Small intestine (tissue), 7 donors: ENCODE data around the gene AAMDC. TPM values are rescaled to one million over a fixed set of nuclear protein-coding genes. Genes with fewer than 3 reads are reported as not detected.

ENCODE experiments used
- DNase-seq, 2 donors: peaks; one replicate each; pipeline versions ENCODE4 v3.0.0 to v3.0.0-alpha.2; 2013
- FAIRE-seq: peaks from 2 replicates; lab custom pipeline; 2012; peaks lifted over from hg19 to GRCh38; lab: Jason Lieb, UNC
- H3K27ac ChIP-seq, 3 donors: one replicate each; pipeline ENCODE4 v1.5.1; 2013; ENCODE audit warnings: low read length in 2 of 3, mild to moderate bottlenecking in 2 of 3, control low read depth in 1 of 3, inconsistent platforms in 1 of 3, low read depth in 1 of 3, moderate library complexity in 1 of 3
- H3K27me3 ChIP-seq, 3 donors: one replicate each; pipeline ENCODE4 v1.6.1; 2013; ENCODE audit warnings: low read length in 3 of 3, inconsistent platforms in 1 of 3; ENCODE audit not compliant: control insufficient read depth in 3 of 3, insufficient read depth in 3 of 3
- H3K36me3 ChIP-seq, 3 donors: one replicate each; pipeline ENCODE4 v1.6.1; 2013; ENCODE audit warnings: low read length in 3 of 3, inconsistent platforms in 1 of 3, low read depth in 1 of 3, mild to moderate bottlenecking in 1 of 3, moderate library complexity in 1 of 3; ENCODE audit not compliant: control insufficient read depth in 3 of 3, insufficient read depth in 2 of 3
- H3K4me1 ChIP-seq, 3 donors: one replicate each; pipeline ENCODE4 v1.6.1; 2013; ENCODE audit warnings: low read length in 2 of 3, inconsistent platforms in 1 of 3, low read depth in 1 of 3, mild to moderate bottlenecking in 1 of 3, moderate library complexity in 1 of 3; ENCODE audit not compliant: control insufficient read depth in 3 of 3, insufficient read depth in 2 of 3
- H3K4me3 ChIP-seq, 3 donors: one replicate each; pipeline ENCODE4 v1.5.1; 2013; ENCODE audit warnings: low read length in 3 of 3, control low read depth in 1 of 3, inconsistent platforms in 1 of 3, low read depth in 1 of 3, mild to moderate bottlenecking in 1 of 3, moderate library complexity in 1 of 3
- H3K9me3 ChIP-seq, 2 donors: one replicate each; pipeline ENCODE4 v1.6.1; 2013; ENCODE audit warnings: low read depth in 1 of 2, low read length in 1 of 2; ENCODE audit not compliant: control insufficient read depth in 2 of 2, insufficient read depth in 1 of 2
- WGBS, 3 donors: extraction: QIAGEN DNeasy Blood & Tissue Kit; methylation state at CpG; one replicate each; pipeline ENCODE4 v1.1.7; 2013; 5-methylcytosine and 5-hydroxymethylcytosine counted together
- polyA plus RNA-seq, 4 donors: library from polyadenylated mRNA; stranded (reverse) in 3 of 4; unstranded in 1 of 4; fragments of 200-250 nt in 3 of 4; fragments of 120-200 nt in 1 of 4; gene quantifications; one replicate each; pipeline versions ENCODE4 v1.2.1 to v1.2.3, GENCODE V29; 2013
- donor health status: healthy with polysubstance abuse.
- donor health status: control.
- donor health status: control.
- donor health status: Bipolar disorder and iron deficiency.
- donor health status: healthy.

AAMDC gene
- polyA plus RNA-seq, 4 donors: 29.5 to 106 (median 63.8) TPM

DNA sequence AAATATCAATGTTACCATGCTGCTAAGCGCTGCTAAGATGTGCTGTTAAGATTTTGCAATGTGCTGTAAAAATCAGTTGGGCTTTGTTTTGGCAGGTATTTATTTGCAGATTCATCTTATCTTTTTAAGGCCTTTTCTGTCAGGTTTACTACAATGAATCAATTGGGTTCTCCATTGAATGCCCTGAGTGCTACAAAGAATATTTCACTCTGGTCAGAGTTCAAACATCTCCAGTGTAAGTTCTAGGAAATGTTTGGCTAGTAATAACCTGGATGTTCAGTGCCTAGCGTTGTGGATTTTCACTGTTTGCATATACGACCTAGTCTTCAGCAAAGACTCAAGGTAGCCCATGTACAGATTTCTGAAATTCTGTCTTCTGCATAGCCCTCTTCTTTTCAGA, 36.4 kb upstream of the AAMDC start:
- Histone ChIP-seq H3K36me3 (peaks cover 0 to 11% (median 0%) of the 10 kb centered on the region in 3 donors), H3K4me3 (no peak overlapping the region), H3K27me3 (no peaks in the 10 kb centered on the region), H3K4me1 (no peaks in the 10 kb centered on the region), H3K27ac (no peak overlapping the region), H3K9me3 (peaks cover 0 to 2% of the 10 kb centered on the region in 2 donors)
- no peak for DNase-seq
- WGBS, 3 donors: 70 to 84% (median 80%) methylated on average over 3 of the region's 3 CpGs
- no peak for FAIRE-seq

DNA sequence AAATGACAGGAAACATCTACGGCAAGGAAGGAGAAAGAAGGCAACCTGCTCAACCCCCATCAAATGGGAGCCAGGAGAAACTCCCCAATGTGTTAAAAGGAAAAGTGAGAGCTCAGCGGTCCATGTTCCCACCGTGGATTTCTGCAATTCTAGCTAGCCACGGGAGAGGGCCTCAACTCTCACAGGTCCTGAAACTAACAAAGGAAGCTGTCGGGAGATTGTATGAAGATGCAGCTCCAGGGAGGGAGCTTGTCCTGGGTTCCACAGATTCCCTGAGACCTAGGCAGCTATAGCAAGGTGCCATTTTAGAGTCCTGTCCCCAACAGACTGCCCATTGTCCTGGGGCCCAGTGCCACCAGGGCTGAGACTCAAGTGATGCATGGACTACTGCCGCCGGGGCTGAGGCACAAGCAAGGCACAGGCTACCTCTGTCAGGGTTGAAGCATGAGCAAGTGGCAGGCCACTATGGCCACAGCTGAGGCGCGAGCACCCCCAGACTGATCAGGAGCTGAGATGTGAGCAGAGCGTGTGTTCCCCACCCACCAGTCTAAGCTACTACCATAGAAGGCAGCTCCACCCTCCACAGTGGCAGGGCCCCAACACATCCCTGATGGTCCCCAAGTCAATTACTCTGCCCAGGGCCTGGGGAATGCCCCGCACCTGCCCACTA, 31.7 kb upstream of the AAMDC start:
- no peak for FAIRE-seq
- Histone ChIP-seq H3K27ac (no peak overlapping the region), H3K9me3 (peaks cover 0 to 31% of the 10 kb centered on the region in 2 donors), H3K27me3 (no peaks in the 10 kb centered on the region), H3K36me3 (peaks cover 0 to 24% (median 0%) of the 10 kb centered on the region in 3 donors), H3K4me3 (no peak overlapping the region), H3K4me1 (peaks cover 0 to 4% (median 0%) of the 10 kb centered on the region in 3 donors)
- no peak for DNase-seq
- WGBS, 3 donors: 87 to 93% (median 90%) methylated on average over 11 of the region's 11 CpGs

DNA sequence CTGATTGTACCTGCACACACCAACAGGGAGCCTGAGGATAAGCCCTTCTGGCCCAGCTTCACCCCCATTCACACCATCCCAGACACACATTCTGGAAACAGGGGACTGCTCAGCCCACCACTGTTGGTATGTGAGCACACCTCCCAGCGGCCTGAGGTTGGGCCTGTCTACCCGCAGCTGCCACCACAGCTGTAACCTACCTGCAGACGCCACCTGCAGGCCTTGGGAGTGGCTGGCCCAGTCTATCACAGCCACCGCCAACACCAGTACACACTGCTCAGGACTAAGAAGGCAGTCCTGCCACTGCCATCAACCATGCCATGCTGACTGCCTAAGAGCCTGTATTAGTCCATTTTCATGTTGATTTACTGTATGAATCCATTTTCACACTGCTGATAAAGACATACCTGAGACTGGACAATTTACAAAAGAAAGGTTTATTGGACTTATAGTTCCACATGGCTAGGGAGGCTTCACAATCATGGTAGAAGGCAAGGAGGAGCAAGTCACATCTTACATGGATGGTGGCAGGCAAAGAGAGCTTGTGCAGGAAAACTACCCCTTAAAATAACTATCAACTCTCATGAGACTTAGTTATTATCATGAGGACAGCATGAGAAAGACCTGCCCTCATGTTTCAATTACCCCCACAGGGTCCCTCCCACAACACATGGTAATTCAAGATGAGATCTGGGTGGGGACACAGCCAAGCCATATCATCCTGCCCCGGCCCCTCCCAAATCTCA, 31.0 kb upstream of the AAMDC start:
- DNase-seq (no peak), FAIRE-seq (no peak)
- Histone ChIP-seq H3K27me3 (no peaks in the 10 kb centered on the region), H3K4me3 (no peak overlapping the region), H3K9me3 (peaks cover 0 to 31% of the 10 kb centered on the region in 2 donors), H3K4me1 (peaks cover 0 to 4% (median 0%) of the 10 kb centered on the region in 3 donors), H3K36me3 (peaks cover 0 to 24% (median 0%) of the 10 kb centered on the region in 3 donors), H3K27ac (no peak overlapping the region)
- WGBS, 3 donors: 94 to 98% (median 97%) methylated on average over 5 of the region's 5 CpGs

DNA sequence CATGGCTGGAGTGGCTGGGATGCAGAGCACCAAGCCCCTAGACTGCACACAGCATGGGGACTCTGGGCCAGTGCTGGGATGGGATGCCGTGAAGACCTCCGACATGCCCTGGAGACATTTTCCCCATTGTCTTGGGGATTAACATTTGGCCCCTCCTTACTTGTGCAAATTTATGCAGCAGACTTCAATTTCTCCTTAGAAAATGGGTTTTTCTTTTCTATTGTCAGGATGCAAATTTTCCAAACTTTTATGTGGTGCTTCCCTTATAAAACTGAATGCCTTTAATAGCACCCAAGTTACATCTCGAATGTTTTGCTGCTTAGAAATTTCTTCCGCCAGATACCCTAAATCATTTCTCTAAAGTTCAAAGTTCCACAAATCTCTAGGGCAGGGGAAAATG, 29.6 kb upstream of the AAMDC start:
- DNase-seq (no peak), FAIRE-seq (no peak)
- Histone ChIP-seq H3K36me3 (peaks cover 0 to 22% (median 0%) of the 10 kb centered on the region in 3 donors), H3K4me3 (no peak overlapping the region), H3K27ac (no peak overlapping the region), H3K9me3 (peaks cover 0 to 31% of the 10 kb centered on the region in 2 donors), H3K4me1 (peaks cover 0 to 4% (median 0%) of the 10 kb centered on the region in 3 donors), H3K27me3 (no peaks in the 10 kb centered on the region)
- WGBS, 3 donors: 96 to 99% (median 98%) methylated on average over 4 of the region's 4 CpGs

DNA sequence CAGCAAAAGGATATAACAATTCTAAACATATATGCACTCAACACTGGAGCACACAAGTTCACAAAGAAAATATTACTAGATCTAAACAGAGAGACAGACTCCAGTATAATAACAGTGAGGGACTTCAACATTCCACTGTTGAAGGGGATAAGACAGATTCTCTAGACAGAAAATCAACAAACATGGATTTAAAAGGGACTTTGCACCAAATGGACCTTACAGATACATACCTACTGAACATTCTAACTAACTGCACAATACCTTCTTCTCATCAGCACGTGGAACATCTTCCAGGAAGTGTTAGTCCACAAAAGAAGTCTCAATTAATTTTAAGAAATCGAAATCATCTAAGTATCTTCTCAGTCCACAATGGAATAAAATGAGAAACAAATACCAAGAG, 27.0 kb upstream of the AAMDC start:
- DNase-seq (no peak), FAIRE-seq (no peak)
- Histone ChIP-seq H3K4me3 (no peak overlapping the region), H3K36me3 (peaks cover 0 to 26% (median 0%) of the 10 kb centered on the region in 3 donors), H3K27me3 (no peaks in the 10 kb centered on the region), H3K4me1 (peaks cover 0 to 4% (median 0%) of the 10 kb centered on the region in 3 donors), H3K9me3 (peaks cover 0 to 35% of the 10 kb centered on the region in 2 donors), H3K27ac (no peak overlapping the region)
- WGBS, 3 donors: 93 to 95% (median 94%) methylated on average over 2 of the region's 2 CpGs

DNA sequence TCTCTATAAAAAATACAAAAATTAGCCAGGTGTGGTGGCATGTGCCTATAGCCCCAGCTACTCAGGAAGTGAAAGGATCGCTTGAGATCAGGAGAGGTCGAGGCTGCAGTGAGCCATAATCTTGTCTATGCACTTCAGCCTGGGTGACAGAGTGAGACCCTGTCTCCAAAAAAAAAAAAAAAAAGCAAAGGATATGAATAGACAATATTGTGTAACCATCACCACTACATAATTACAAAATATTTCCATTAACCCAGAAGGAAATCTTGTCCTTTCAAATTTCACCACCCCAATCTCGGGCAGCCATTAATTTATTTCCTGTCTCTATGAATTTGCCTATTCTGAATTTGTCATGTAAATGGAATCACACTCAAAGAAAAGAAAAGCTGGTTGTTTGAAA, 21.6 kb upstream of the AAMDC start:
- 70 to 87% (median 84%) methylated on average over 3 of the region's 3 CpGs for WGBS, 3 donors
- H3K4me1 ChIP-seq: peaks cover 0 to 4% (median 2%) of the 10 kb centered on the region in 3 donors
- no peak overlapping the region for H3K27ac ChIP-seq
- DNase-seq (no peak), FAIRE-seq (no peak)
- H3K27me3 ChIP-seq: no peaks in the 10 kb centered on the region
- peaks cover 0 to 17% (median 0%) of the 10 kb centered on the region in 3 donors for H3K36me3 ChIP-seq
- H3K4me3 ChIP-seq: no peak overlapping the region
- H3K9me3 ChIP-seq: peaks cover 0 to 4% of the 10 kb centered on the region in 2 donors

DNA sequence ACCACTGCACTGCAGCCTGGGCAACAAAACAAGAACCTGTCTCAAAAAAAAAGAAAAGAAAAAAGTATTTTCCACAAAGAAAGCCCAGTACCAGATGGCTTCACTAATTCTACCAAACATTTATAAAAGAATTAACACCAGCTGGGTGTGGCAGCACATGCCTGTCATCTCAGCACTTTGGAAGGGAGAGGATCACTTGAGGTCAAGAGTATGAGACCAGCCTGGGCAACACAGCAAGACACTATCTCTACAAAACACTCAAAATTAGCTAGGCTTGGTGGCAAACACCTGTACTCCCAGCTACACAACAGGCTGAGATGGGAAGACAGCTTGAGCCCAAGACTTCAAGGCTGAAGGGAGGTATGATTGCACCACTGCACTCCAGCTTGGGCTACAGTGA, 20.5 kb upstream of the AAMDC start:
- DNase-seq (no peak), FAIRE-seq (no peak)
- no peak overlapping the region for H3K4me3 ChIP-seq
- no peaks in the 10 kb centered on the region for H3K27me3 ChIP-seq
- peaks cover 0 to 4% (median 2%) of the 10 kb centered on the region in 3 donors for H3K4me1 ChIP-seq
- no peak overlapping the region for H3K27ac ChIP-seq
- peaks cover 0 to 20% (median 0%) of the 10 kb centered on the region in 3 donors for H3K36me3 ChIP-seq
- peaks cover 0 to 4% of the 10 kb centered on the region in 2 donors for H3K9me3 ChIP-seq

DNA sequence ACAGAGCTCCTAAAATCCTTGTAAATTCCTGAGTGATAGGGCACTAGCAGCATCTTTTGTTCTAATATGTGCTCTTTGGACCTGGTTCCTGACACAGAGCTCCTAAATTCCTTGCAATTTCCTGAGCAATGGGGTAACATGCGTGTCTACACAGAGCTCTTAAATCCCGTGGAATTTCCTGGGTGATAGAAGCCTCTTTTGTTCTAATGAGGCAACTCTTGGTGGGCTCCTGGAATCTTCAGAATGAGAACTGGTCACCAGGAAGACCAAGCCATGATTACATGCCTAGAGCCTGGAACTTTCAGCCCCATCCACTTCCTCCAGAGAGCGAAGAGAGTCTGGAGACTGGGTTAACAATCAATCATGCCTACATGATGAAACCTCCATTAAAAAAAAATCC, 19.5 kb upstream of the AAMDC start:
- peaks cover 0 to 4% of the 10 kb centered on the region in 2 donors for H3K9me3 ChIP-seq
- H3K36me3 ChIP-seq: peaks cover 0 to 20% (median 0%) of the 10 kb centered on the region in 3 donors
- WGBS, 3 donors: 60 to 73% (median 72%) methylated on average over 3 of the region's 3 CpGs
- H3K4me3 ChIP-seq: no peak overlapping the region
- H3K27ac ChIP-seq: no peak overlapping the region
- FAIRE-seq (no peak), DNase-seq (no peak)
- H3K4me1 ChIP-seq: peaks cover 0 to 4% (median 2%) of the 10 kb centered on the region in 3 donors
- H3K27me3 ChIP-seq: no peaks in the 10 kb centered on the region
